ENCODE measurements around the gene CYP4F12. TPM values are rescaled to one million over a fixed set of nuclear protein-coding genes. Genes with fewer than 3 reads are reported as not detected.

The CYP4F12 gene
- total and polyA plus RNA-seq, 2 of the 4 experiments (the other 2 are of a cell fraction), result not detected

DNA sequence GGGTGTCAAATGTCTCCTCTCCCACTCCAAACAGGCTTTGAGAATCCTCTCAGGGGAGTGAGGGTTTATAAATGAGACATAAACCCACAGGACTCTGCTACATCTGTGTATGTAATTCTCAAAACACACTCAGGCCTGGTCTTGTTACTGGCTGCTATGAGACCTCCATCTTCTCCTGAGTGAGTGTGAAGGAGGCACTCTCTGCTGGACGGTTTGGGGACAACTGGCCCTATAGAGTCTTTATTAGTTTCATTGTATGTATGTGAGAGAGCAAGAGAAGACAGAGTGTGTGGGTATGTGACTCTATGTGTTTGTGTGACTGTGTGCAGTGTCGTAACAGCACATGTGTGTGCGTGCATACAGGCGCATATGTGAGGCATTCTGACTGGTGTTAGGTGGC, 9.6 kb upstream of the CYP4F12 start:
- Histone ChIP-seq H4K8ac (ENCODE audit: low read depth in 2 of 2, low read length in 2 of 2) (no peak overlapping the region), H3K9ac (ENCODE audit: low read depth, low read length) (no peak overlapping the region), H3K36me3 (ENCODE audit: control insufficient read depth, insufficient read depth, low read length) (no peaks in the 10 kb centered on the region), H3K9me1 (ENCODE audit: insufficient read depth, low read length) (no peaks in the 10 kb centered on the region), H2BK20ac (ENCODE audit: low read depth, low read length) (no peak overlapping the region), H3K27me3 (ENCODE audit: control insufficient read depth, insufficient read depth, low read length) (no peaks in the 10 kb centered on the region), H2BK5ac (ENCODE audit: low read depth, low read length, poor library complexity, severe bottlenecking) (no peak overlapping the region), H4K91ac (ENCODE audit: insufficient read depth, low read depth, low read length) (no peak overlapping the region), H4K20me1 (ENCODE audit: insufficient read depth, low read length) (no peaks in the 10 kb centered on the region), H3K18ac (ENCODE audit: low read depth, low read length) (no peak overlapping the region), H2AFZ (replicated peaks; ENCODE audit: low read length, poor library complexity) (no peak overlapping the region), H3K4me3 (ENCODE audit: insufficient read depth, low read depth, low read length) (no peak overlapping the region), H3K79me1 (ENCODE audit: low read depth in 1 of 2, low read length in 2 of 2) (no peaks in the 10 kb centered on the region), H2BK15ac (ENCODE audit: low read depth, low read length) (no peak overlapping the region), H2BK120ac (ENCODE audit: low read depth, low read length) (no peak overlapping the region), H3K4me1 (ENCODE audit: control insufficient read depth, insufficient read depth, low read length) (no peaks in the 10 kb centered on the region), H2AK9ac (replicated peaks; ENCODE audit: low read depth, low read length, poor library complexity) (no peak overlapping the region), H3K27ac (ENCODE audit: insufficient read depth, low read length) (no peak overlapping the region), H3K23ac (ENCODE audit: low read depth, low read length) (no peak overlapping the region), H3K4me2 (ENCODE audit: low read depth, low read length) (no peak overlapping the region), H4K5ac (ENCODE audit: low read depth, low read length) (no peak overlapping the region), H3K4ac (ENCODE audit: low read depth, low read length) (no peak overlapping the region), H3K9me3 (ENCODE audit: control insufficient read depth, insufficient read depth, low read length) (peaks cover 11% of the 10 kb centered on the region), H2AK5ac (ENCODE audit: low read depth, low read length) (no peak overlapping the region), H3K14ac (replicated peaks; ENCODE audit: low read depth, low read length) (no peak overlapping the region), H3K56ac (ENCODE audit: extremely low read depth, insufficient read depth, low read length) (no peak overlapping the region)
- ChIA-PET CTCF (no interaction called here), POLR2A (ENCODE audit: unreplicated experiment) (no interaction called here)
- in situ Hi-C loops (cut with MboI; ENCODE audit: low sequenced_read_pairs), result no loop called here
- ATAC-seq (ENCODE audit: low read depth), result no peak
- 100% methylated on average over 2 of the region's 4 CpGs; no CpG with 5 or more reads in 1 of the 2 experiments for WGBS, 2 experiments (ENCODE audit: extremely low coverage in 2 of 2, insufficient read length in 1 of 2)
- dilution Hi-C loops (cut with HindIII; ENCODE audit: low sequenced_read_pairs, unreplicated experiment), result no loop called here
- intact Hi-C loops (cut with micrococcal nuclease), result no loop called here
- BruUV-seq (replicated peaks), result no TSS peak
- TF ChIP-seq MAZ (IDR thresholded peaks at IDR 0.05; ENCODE audit: borderline replicate concordance, low read depth, low read length) (no peak), RFX5 (IDR thresholded peaks at IDR 0.05; ENCODE audit: low read depth, low read length) (no peak), CHD1 (IDR thresholded peaks at IDR 0.05; ENCODE audit: low read depth, low read length) (no peak)
- no peak for DNase-seq

Data from IMR-90 (cell line).